Heart left ventricle (tissue), 16 donors: ENCODE measurements around the gene IL3RA. TPM values are rescaled to one million over a fixed set of nuclear protein-coding genes. Genes with fewer than 3 reads are reported as not detected.
A peak's percentile ranks its signal among the peaks of the same experiment; 100 is the strongest.

Experiments
- ATAC-seq, 4 donors: fragments of 200-7000 bp; cut with Tn5 transposase; one replicate each; pipeline ENCODE4 v1.9.1; 2020 to 2022; ENCODE audit warnings: moderate library complexity in 4 of 4, mild to moderate bottlenecking in 3 of 4, moderate number of reproducible peaks in 1 of 4
- DNase-seq, 5 donors: peaks; one replicate each; pipeline ENCODE4 v3.0.0-alpha.2; 2020
- H3K27ac ChIP-seq, 12 donors: fragments of 200-600 bp; sonication (generic) in 4 of 12; one replicate each; pipeline versions ENCODE4 v1.5.0 to v1.8.0; 2016 to 2022; ENCODE audit warnings: mild to moderate bottlenecking in 2 of 12
- H3K27me3 ChIP-seq, 9 donors: fragments of 200-600 bp; sonication (generic) in 2 of 9; one replicate each; pipeline versions ENCODE4 v1.5.1 to v1.8.0; 2016 to 2022; ENCODE audit warnings: mild to moderate bottlenecking in 3 of 9
- H3K36me3 ChIP-seq, 9 donors: fragments of 200-600 bp; sonication (generic) in 2 of 9; one replicate each; pipeline versions ENCODE4 v1.5.0 to v1.8.0; 2018 to 2022; ENCODE audit warnings: mild to moderate bottlenecking in 2 of 9
- H3K4me1 ChIP-seq, 12 donors: fragments of 200-600 bp; sonication (generic) in 4 of 12; one replicate each; pipeline versions ENCODE4 v1.5.0 to v1.8.0; 2016 to 2022; ENCODE audit warnings: mild to moderate bottlenecking in 3 of 12
- H3K4me3 ChIP-seq, 12 donors: fragments of 200-600 bp; sonication (generic) in 4 of 12; one replicate each; pipeline versions ENCODE4 v1.5.0 to v1.8.0; 2017 to 2022; ENCODE audit warnings: mild to moderate bottlenecking in 9 of 12, moderate library complexity in 4 of 12
- H3K9me3 ChIP-seq, 12 donors: fragments of 200-600 bp; sonication (generic) in 4 of 12; one replicate each; pipeline versions ENCODE4 v1.5.0 to v1.8.0; 2016 to 2022; ENCODE audit warnings: mild to moderate bottlenecking in 1 of 12
- POLR2A ChIP-seq, 2 donors: fragments of 450-650 bp; IDR thresholded peaks; one replicate each; pipeline ENCODE4 v1.6.1; 2017; ENCODE audit warnings: antibody characterized with exemption in 2 of 2, mild to moderate bottlenecking in 2 of 2, moderate library complexity in 2 of 2
- WGBS, 4 donors: extraction: QIAGEN DNeasy Blood & Tissue Kit in 2 of 4; methylation state at CpG; one replicate each; pipeline versions ENCODE4 v1.1.5 to v1.1.7; 2013 to 2018; 5-methylcytosine and 5-hydroxymethylcytosine counted together
- intact Hi-C, 10 donors: fragments of 100-400 bp; cut with DNase I; formaldehyde crosslinking; loops; one replicate each; pipeline versions ENCODE4 v1.11.1 to v1.14.2; 2022
- polyA plus RNA-seq, 2 donors: library from polyadenylated mRNA; stranded (reverse); fragments of 200-250 nt; gene quantifications; one replicate each; pipeline ENCODE4 v1.2.3, GENCODE V29; 2013
- total RNA-seq, 9 donors: library from RNA; depleted of rRNA in 2 of 9; stranded (reverse); fragments of >200 nt in 2 of 9; fragmentation: NEBNext Ultra II Directional in 3 of 9; extraction: Animal tissue kit (Norgen Biotek cat#: 25700) in 3 of 9; gene quantifications; one replicate each; pipeline versions ENCODE4 v1.1.0 to v1.2.4, GENCODE V29; 2016 to 2023
- TF ChIP-seq, protein P1 (sequence below), 12 donors: fragments of 200-600 bp; sonication (generic) in 4 of 12; IDR thresholded peaks; one replicate each; pipeline versions ENCODE4 v1.5.0 to v1.8.0; 2018 to 2022; ENCODE audit warnings: antibody characterized with exemption in 12 of 12, mild to moderate bottlenecking in 5 of 12
- donor health status: ischemic (EF 13 %, LVEDD 7.1; RV severe dilation, severe dysfunction).
- donor health status: healthy with polysubstance abuse.
- donor health status: DM: no; HTN: yes; CAD: no.
- donor health status: DM: no; HTN: no; CAD: no.
- donor health status: ischemic (EF 25% LVEDD 6.9; RV normal size, moderate dysfunction).
- donor health status: ischemic (EF 25% LVEDD 5.7; RV mildly dilated, moderate dysfunction).
- donor health status: healthy.
- donor health status: DM: yes; HTN: yes; CAD: no.
- donor health status: ischemic (EF 35%, LVEDD 5.7; RV mildly dilated, moderate dysfunction).
- donor health status: nonischemic (EF 11% LVEDD 7.7; RV severe dilation, severe dysfunction).
- donor health status: DM: yes; HTN: yes; CAD: no.
- donor health status: PGD.
- donor health status: ischemic (EF 29% LVEDD 5.4; RV normal size, mild dysfunction).
- donor health status: nonischemic (EF 23%, LVEDD 6.1; RV moderate dilation, normal function).

The IL3RA gene
- total and polyA plus RNA-seq, 11 donors, result 3.2 to 20.4 (median 4.7) TPM

- intact Hi-C loops, result no loop called here
- Histone ChIP-seq H3K36me3 (peaks cover 2 to 73% (median 71%) of the 10 kb centered on the region in 9 donors), H3K4me1 (peaks cover 4 to 48% (median 40%) of the 10 kb centered on the region in 12 donors), H3K27me3 (no peaks in the 10 kb centered on the region), H3K4me3 (no peak overlapping the region), H3K27ac (peak overlapping the region in 1 of 12 donors; percentile 44), H3K9me3 (no peaks in the 10 kb centered on the region)
- 64 to 88% (median 80%) methylated on average over 4 of the region's 4 CpGs for WGBS, 4 donors
- peak in 1 of 5 donors; percentile 24 for DNase-seq
- TF ChIP-seq, protein P1, sequence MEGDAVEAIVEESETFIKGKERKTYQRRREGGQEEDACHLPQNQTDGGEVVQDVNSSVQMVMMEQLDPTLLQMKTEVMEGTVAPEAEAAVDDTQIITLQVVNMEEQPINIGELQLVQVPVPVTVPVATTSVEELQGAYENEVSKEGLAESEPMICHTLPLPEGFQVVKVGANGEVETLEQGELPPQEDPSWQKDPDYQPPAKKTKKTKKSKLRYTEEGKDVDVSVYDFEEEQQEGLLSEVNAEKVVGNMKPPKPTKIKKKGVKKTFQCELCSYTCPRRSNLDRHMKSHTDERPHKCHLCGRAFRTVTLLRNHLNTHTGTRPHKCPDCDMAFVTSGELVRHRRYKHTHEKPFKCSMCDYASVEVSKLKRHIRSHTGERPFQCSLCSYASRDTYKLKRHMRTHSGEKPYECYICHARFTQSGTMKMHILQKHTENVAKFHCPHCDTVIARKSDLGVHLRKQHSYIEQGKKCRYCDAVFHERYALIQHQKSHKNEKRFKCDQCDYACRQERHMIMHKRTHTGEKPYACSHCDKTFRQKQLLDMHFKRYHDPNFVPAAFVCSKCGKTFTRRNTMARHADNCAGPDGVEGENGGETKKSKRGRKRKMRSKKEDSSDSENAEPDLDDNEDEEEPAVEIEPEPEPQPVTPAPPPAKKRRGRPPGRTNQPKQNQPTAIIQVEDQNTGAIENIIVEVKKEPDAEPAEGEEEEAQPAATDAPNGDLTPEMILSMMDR (IDR thresholded peaks at IDR 0.05), result no peak
- no peak for TF ChIP-seq POLR2A (IDR thresholded peaks at IDR 0.05)
- ATAC-seq, result no peak
These were observed 52.1 kb downstream of the IL3RA start for GRCh38 chrX:1388651-1389050.

GRCh38 chrX:1389181-1389992 is 52.8 kb downstream of the IL3RA start:
- H3K4me3 ChIP-seq, result peak overlapping the region in 1 of 12 donors; percentile 100
- no peaks in the 10 kb centered on the region for H3K9me3 ChIP-seq
- no peak overlapping the region for H3K27ac ChIP-seq
- DNase-seq, result peak in 3 of 5 donors; percentile 17 to 54 (median 25)
- H3K4me1 ChIP-seq, result peaks cover 4 to 53% (median 45%) of the 10 kb centered on the region in 12 donors
- intact Hi-C loops, result no loop called here
- 86 to 89% (median 87%) methylated on average over 37 to 51 of the region's 51 CpGs for WGBS, 4 donors
- H3K36me3 ChIP-seq, result peaks cover 2 to 67% (median 65%) of the 10 kb centered on the region in 9 donors
- H3K27me3 ChIP-seq, result no peaks in the 10 kb centered on the region
- TF ChIP-seq, protein P1 (IDR thresholded peaks at IDR 0.05), result no peak
- no peak for TF ChIP-seq POLR2A (IDR thresholded peaks at IDR 0.05)
- ATAC-seq, result no peak

GRCh38 chrX:1389993-1390285 is 53.4 kb downstream of the IL3RA start:
- H3K4me3 ChIP-seq, result peak overlapping the region in 6 of 12 donors; percentile 78 to 100 (median 94)

More at GRCh38 chrX:1389993-1390285, 53.4 kb downstream of the IL3RA start:
- ATAC-seq (no peak), DNase-seq (peak in 1 of 5 donors; percentile 18)
- Histone ChIP-seq H3K27me3 (no peaks in the 10 kb centered on the region), H3K4me1 (peaks cover 4 to 58% (median 45%) of the 10 kb centered on the region in 12 donors), H3K36me3 (peaks cover 2 to 61% (median 60%) of the 10 kb centered on the region in 9 donors), H3K9me3 (no peaks in the 10 kb centered on the region), H3K27ac (no peak overlapping the region)
- intact Hi-C loops, result loop anchor here in 5 of 10 donors (5.0 to 10.0 kb wide), 5 partner anchors 55 to 202 kb away; partner anchors contain the start of genes ASMTL (in 2 of the 5) and AKAP17A (in 1 of the 5)
- TF ChIP-seq, protein P1 (IDR thresholded peaks at IDR 0.05), result no peak
- TF ChIP-seq POLR2A (IDR thresholded peaks at IDR 0.05), result no peak
- 86 to 89% (median 88%) methylated on average over 10 of the region's 10 CpGs for WGBS, 4 donors
